ENCODE results near the gene ATP5F1E. TPM values are rescaled to one million over a fixed set of nuclear protein-coding genes. Genes with fewer than 3 reads are reported as not detected.

The ATP5F1E gene
- 27.9 and 41.7 TPM in 2 replicates for total RNA-seq

- DNase-seq (ENCODE audit: extremely low read depth, low read depth, low spot score) = no peak
Measured at GRCh38 chr20:59032023-59032712, at the start of gene ATP5F1E. TSS of gene ATP5F1E (minus strand) at chr20:59032335. CDS start at chr20:59032251, 84 bp downstream.

- DNase-seq (ENCODE audit: extremely low read depth, low read depth, low spot score) = no peak
Measured at GRCh38 chr20:59081036-59081435, 48.9 kb upstream of the ATP5F1E start.

- DNase-seq (ENCODE audit: extremely low read depth, low read depth, low spot score) = no peak
Measured at GRCh38 chr20:59078231-59078630, 46.1 kb upstream of the ATP5F1E start.

- no peak for DNase-seq (ENCODE audit: extremely low read depth, low read depth, low spot score)
Measured at GRCh38 chr20:59077705-59078104, 45.6 kb upstream of the ATP5F1E start.

DNA sequence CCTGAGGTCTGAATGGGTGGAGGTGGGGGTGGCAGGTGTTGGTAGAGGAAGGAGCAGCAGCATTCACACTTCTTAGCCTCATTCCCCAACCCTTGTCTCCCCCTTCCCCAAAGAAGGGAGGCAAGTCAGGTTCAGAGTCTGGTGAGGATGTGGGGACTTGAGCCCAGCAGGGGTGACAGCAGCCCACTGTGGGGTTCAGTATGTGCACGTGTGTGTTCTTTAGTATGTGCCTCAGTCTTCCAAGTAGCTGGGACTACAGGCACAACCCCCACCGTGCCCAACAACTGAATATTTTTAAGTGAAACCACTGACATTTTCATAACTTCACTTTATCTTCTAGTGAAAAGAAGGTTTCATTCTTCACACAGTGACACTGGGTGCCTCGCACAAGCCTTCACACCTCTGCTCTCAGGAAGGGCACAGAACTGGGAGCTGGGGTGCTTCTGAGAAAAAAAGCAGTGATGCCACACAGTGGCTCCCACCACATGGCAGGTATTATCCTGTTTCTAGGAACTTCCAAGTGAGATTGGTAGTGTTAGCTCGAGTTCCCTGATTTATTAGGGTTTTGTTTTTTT lies 43.9 kb upstream of the ATP5F1E start:
- DNase-seq (ENCODE audit: extremely low read depth, low read depth, low spot score) = no peak

GRCh38 chr20:59074456-59074855 lies 42.3 kb upstream of the ATP5F1E start:
- DNase-seq (ENCODE audit: extremely low read depth, low read depth, low spot score) = no peak

DNA sequence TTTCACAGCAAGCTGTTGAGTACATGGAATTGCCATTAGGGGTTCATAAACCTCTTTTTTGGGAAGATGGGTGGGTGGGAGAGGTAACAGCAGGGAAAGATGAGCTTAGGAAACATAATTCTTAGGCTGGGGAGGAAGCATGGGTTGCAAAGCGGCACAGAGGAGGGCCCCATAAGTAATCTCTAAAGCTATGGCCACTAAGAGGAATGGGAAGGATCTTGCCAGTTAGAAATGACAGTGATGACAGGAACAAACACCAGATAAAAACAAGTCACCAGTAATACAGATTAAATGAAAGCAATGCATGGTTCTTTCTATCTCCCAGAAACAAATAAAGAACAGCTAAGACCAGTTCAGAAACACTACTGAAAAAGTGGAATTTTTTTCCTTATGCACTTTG lies 41.4 kb upstream of the ATP5F1E start:
- DNase-seq (ENCODE audit: extremely low read depth, low read depth, low spot score) = no peak

DNA sequence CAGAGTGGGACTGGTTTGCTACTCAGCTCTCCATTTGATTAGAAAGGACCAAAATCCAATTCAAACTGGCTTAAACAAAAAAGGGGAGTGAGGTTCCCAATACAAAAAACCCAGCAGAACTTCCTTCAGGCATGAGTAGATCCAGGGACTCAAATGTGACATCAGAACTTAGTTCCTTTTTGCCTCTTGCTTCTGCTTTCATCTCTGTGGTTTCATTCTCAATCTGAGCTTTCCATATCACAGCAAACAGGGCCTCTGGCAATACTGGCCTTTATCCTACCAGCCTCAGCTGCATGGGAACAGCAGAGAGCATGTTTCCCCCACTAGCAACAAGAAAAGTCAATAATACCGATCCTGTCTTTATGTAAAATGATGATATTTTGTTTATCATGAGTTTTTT lies 39.1 kb upstream of the ATP5F1E start:
- no peak for DNase-seq (ENCODE audit: extremely low read depth, low read depth, low spot score)

GRCh38 chr20:59069026-59069425 lies 36.9 kb upstream of the ATP5F1E start:
- no peak for DNase-seq (ENCODE audit: extremely low read depth, low read depth, low spot score)

- DNase-seq (ENCODE audit: extremely low read depth, low read depth, low spot score) = no peak
Measured at GRCh38 chr20:59068534-59068933, 36.4 kb upstream of the ATP5F1E start.

DNA sequence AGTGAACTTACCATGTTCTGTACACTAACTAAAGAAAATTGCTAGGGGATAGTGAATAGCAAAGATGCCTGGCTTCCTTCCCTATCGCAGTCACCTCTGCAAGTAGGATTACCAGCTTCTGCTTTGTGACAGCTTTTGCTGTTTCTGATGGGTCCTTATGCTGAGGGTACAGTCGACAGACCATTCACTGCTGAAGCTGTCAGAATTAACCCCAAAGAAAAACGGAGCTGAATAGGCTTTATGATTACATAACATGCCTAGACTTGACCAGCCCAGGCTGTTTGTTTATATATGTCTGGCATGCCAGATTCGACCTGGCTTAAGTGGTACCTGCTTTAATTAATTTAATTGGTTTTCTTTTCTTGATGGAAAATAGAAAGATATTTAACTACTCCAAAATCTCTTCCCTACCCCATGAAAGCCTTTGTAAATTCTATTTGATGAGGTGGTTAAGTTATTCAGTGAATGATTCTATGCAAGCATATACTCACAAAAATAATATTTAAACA lies 32.1 kb upstream of the ATP5F1E start:
- no peak for DNase-seq (ENCODE audit: extremely low read depth, low read depth, low spot score)

- DNase-seq (ENCODE audit: extremely low read depth, low read depth, low spot score) = no peak
Measured at GRCh38 chr20:59063358-59064213, 31.5 kb upstream of the ATP5F1E start.

GRCh38 chr20:59062081-59062480 lies 29.9 kb upstream of the ATP5F1E start:
- no peak for DNase-seq (ENCODE audit: extremely low read depth, low read depth, low spot score)

DNA sequence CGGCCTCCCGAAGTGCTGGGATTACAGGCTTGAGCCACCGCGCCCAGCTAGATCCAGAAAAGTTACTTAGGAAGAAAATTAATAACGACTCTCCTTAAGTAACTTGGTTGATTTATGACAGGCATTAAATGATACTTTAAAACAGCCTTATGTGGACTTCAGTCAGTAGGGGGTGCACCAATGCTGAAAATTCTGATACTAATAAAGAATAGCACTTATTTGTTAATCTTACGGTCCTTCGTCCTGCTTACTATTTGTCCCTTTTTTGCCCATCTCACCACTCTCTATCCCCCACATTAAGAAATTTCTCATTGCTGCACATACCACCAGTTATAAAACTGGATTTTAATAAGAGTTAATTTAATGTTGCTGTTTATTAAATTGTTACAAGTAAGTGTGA lies 23.2 kb upstream of the ATP5F1E start:
- no peak for DNase-seq (ENCODE audit: extremely low read depth, low read depth, low spot score)

DNA sequence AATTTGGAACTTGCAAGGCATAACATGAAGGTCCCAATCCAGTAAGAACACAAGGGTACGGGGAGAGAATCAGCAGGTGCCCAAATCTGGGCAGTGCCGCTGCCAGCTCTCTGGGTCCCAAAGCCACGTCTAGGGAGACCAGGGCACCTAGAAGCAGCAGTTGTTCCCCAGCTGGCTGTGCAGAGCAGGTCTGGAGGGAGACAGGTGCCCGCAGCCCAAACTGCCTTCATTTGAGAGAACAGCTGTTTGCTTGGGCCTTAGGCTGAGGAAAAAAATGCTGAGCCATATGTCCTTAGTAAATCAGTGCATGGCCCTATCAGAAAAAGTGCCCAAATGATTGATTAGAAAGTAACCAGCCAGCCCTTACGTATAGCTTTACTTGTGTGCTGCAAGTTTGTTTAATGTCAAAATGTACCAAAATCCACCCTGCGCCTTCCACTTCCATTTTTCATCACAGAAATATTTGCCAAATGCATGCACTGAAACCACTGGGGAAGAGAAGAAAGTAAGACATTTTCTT lies 19.6 kb upstream of the ATP5F1E start:
- no peak for DNase-seq (ENCODE audit: extremely low read depth, low read depth, low spot score)

DNA sequence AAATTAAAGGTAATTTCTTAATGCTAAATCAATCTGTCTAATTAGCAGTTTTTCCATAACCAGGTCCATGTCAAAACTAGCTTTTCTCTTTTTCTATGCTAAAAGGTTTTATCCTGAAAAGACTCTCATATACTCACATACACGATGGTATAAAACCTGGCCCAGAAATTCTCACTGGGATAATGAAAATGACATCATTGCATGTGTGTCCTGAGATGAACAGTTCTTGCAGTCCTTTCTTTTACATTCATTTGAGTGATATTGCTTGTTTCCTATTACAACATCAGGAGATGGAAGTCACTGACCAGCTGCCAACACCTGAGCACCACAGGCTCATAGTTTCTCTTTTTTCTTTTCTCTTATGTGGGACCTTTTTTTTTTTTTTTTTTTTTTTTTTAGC lies 18.3 kb upstream of the ATP5F1E start:
- no peak for DNase-seq (ENCODE audit: extremely low read depth, low read depth, low spot score)

- no peak for DNase-seq (ENCODE audit: extremely low read depth, low read depth, low spot score)
Measured at GRCh38 chr20:59048681-59049030, 16.5 kb upstream of the ATP5F1E start.

GRCh38 chr20:59047938-59048680 lies 16.0 kb upstream of the ATP5F1E start:
- no peak for DNase-seq (ENCODE audit: extremely low read depth, low read depth, low spot score)

- no peak for DNase-seq (ENCODE audit: extremely low read depth, low read depth, low spot score)
Measured at GRCh38 chr20:59046862-59047261, 14.7 kb upstream of the ATP5F1E start.

DNA sequence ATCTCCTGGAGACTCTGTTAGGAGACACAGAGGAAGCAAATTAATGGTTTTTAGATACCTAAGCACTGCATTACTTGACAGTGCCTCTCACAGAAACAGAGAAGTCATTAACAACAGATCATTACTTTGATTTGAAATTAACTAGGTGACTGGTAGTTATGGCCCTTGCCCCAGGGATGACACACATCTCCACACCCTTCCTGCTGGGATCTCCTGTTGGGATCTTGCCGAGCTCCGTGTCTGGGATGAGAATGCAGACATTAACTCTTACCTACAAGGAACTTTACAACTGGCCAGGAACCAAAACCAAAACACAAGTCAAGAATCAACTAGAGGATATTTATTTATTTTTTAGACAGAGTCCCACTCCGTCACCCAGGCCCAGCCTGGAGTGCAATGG lies 12.7 kb upstream of the ATP5F1E start:
- DNase-seq (ENCODE audit: extremely low read depth, low read depth, low spot score) = no peak

DNA sequence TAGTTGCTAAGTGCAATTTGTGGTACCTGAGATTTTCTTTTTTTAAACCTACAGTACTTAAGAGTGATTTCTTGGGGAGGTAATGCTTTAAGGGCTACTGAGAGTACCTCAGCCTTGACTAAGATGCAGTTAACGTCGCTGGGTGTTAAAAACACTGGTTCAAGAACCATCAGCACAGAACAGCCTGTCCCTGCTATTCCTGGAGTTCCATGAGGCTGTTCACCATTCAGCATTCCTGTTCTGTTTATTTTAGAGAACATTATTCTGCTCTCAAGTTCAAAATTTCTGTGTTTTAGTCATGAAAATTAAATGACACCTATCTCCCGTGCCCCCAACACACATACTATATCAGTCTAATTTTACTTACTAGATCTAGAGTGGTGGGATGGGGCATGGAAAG lies 12.2 kb upstream of the ATP5F1E start:
- DNase-seq (ENCODE audit: extremely low read depth, low read depth, low spot score) = no peak
